Adipose tissue (tissue), 3 donors: Measurements from ENCODE around the gene OR6N1. TPM values are rescaled to one million over a fixed set of nuclear protein-coding genes. Genes with fewer than 3 reads are reported as not detected.

Experiments
- H3K27ac ChIP-seq: one replicate; pipeline ENCODE4 v1.5.1; 2013; ENCODE audit warnings: low read depth, low read length
- WGBS, 3 donors: extraction: QIAGEN DNeasy Blood & Tissue Kit; methylation state at CpG; one replicate each; pipeline ENCODE4 v1.1.7; 2013; 5-methylcytosine and 5-hydroxymethylcytosine counted together
- polyA plus RNA-seq, 3 donors: library from polyadenylated mRNA; stranded (reverse); fragments of 200-250 nt; gene quantifications; one replicate each; pipeline ENCODE4 v1.2.3, GENCODE V29; 2013
- donor health status: healthy with polysubstance abuse.
- donor health status: Bipolar disorder and iron deficiency.
- donor health status: healthy.

OR6N1 gene
- polyA plus RNA-seq, 3 donors: not detected

DNA sequence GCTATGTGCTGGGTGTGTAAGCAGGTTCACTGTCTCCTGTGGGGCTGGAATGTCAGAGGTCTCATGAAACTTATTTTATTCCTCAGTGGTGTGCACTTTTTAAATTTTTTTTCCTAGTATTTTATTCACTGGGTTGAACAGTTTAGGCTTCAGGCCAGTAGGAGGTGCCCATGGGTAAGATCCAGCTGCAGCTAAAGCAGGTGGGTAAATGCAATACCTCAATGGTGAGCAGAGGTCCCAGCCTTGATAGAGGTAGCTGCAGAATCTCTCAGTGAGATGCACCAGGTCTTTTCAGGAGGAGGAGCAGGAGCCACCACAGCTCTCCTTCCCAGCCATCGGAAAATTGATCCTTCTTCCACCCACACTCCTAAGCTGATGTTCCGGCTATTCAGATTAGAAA is 21.6 kb upstream of the OR6N1 start:
- H3K27ac ChIP-seq: no peak overlapping the region
- WGBS, 3 donors: 63 to 88% (median 79%) methylated on average over 2 of the region's 2 CpGs

- no peak within 1 kb of the TSS for H3K27ac ChIP-seq
Observed at GRCh38 chr1:158781104-158781503, 9.1 kb upstream of the OR6N1 start, which contains the start of gene OR6N2. Gene OR6N2, minus strand, starts transcription at chr1:158781204. Its CDS starts 3,569 bp downstream, at chr1:158777635.

DNA sequence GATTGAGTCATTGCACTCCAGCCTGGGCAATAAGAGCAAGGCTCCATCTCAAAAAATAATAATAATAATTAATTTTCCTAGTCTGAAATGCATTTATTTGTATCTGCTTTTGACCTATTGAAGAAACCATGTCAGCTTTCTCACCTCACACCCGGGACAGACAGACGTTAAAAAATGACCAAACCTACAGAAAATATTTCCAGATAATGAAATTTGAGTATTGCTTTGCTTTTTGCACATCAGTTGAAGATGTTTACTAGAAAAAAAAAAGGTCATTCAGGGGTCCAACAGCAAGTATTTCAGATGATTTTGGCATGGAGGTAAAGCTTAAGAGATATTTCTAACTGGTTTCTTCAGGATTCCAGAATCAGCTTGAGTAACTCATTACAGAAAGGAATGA is 17.6 kb downstream of the OR6N1 start, which contains the start of gene OR6K6:
Gene OR6K6, plus strand, starts transcription at position 301 of the 400 bp plus-strand sequence. CDS start 168 bp downstream, outside the sequence.
- 65 to 83% (median 82%) methylated on average over 2 of the region's 2 CpGs for WGBS, 3 donors
- no peak within 1 kb of the TSS for H3K27ac ChIP-seq

DNA sequence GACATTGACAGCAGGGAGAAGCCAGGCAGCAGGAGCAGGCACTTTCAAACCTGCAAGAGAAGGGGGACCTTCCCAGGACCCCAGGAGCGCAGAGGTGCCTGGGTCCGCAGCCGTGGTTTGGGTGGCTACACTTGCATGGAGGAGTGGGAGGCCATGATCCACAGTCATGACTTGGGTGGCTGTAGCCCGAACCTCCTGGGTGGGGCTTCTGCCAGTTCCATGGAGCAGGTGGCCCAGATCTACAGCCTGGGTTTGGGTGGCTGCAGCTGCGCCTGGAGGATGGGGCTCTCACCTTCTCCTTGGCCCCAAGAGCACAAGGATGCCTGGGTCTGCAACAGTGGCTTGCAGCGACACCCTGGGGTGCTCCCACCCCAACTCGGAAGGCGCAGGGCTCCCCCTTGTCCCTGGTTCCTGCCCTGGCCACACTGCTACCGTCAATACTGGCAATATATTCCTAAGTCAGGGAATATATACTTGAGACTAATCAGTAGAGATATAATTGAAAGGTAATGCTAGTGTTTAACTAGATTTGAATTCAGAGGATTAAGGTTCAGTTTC is 19.8 kb downstream of the OR6N1 start:
- H3K27ac ChIP-seq: no peak overlapping the region
- 81 to 95% (median 94%) methylated on average over 9 of the region's 9 CpGs for WGBS, 3 donors

DNA sequence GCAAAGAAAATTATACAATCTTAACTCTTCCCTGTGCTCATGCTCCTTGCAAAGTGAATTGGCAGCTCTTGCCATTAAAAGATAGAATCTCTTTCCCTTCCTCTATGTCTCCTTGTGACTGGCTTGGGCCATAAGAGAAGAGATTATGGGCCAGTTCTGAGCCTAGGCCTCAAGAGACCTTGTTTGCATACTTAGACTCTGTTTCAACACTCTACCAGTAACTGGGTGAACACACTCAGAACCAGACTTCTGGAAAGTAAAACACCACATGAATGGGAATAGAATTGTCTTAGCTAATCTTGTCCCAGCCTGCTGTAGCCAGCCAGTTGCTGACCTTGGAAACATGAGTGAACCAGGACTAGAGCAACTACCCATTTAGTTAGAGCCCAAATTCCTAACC is 36.1 kb downstream of the OR6N1 start:
- H3K27ac ChIP-seq: no peak overlapping the region

DNA sequence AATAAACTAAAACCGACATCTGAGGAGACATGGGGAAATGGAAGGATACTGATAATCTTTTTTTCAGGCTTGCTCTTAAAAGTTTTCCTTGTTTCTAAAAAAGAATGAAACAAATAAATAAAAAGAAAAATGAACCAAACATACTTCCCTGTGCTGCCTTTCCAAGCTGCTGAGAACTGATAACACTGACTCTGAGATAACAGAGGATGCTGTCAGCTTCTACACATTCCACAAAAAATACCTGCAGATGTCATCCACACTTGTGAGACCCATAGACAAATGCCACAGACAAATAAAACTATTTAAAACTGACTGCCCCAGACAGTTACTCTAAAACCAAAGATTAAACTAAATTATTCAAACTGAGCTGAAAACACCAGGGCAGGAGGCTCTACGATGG is 39.5 kb downstream of the OR6N1 start:
- 52 to 73% (median 64%) methylated on average over 2 of the region's 2 CpGs for WGBS, 3 donors
- no peak overlapping the region for H3K27ac ChIP-seq

- no peak overlapping the region for H3K27ac ChIP-seq
- 62 to 87% (median 86%) methylated on average over 4 of the region's 4 CpGs for WGBS, 3 donors
Observed at GRCh38 chr1:158731707-158732106, 40.3 kb downstream of the OR6N1 start.

DNA sequence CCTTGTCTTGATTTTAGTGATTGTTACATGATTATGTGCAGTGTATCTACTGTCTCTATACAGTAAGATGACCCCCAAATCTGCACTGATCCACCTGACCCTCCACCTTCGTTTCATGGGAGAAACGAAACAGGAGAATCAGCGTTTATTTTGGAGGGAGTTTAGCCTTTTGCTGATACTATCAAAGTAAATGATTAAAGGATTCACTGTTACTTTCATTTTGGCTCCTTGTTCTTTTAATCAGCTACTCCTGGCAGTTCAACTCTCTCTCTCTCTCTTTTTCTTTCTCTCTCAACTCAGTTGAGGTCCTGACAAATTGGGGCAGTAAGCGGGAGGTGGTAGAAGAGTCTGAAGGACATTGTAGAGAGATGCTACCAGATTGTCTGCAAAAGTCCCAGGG is 41.5 kb downstream of the OR6N1 start:
- WGBS, 3 donors: 41 to 81% (median 75%) methylated on average over 4 of the region's 4 CpGs
- no peak overlapping the region for H3K27ac ChIP-seq

GRCh38 chr1:158728510-158729225 is 43.3 kb downstream of the OR6N1 start:
- H3K27ac ChIP-seq: no peak overlapping the region
- 61 to 65% (median 64%) methylated on average over 3 of the region's 3 CpGs for WGBS, 3 donors

DNA sequence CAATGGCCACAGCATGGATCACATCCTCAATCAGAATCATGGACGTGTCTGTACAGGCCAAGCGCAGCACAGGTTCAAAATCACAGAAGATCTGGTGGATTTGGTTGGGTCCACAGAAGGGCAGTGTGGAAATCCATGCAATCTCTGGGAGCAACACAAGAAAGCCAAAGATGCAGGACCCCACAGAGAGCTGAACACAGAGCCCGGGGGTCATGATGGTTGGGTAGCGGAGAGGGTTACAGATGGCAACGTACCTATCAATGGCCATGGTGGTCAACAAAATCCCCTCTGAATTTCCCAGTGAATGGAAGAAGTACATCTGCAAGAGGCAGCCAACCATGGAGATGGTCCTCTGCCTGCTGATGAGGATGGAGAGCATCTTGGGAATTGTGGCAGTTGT is 47.6 kb downstream of the OR6N1 start:
- H3K27ac ChIP-seq: no peak overlapping the region
- 77 to 97% (median 93%) methylated on average over 5 of the region's 5 CpGs for WGBS, 3 donors

GRCh38 chr1:158720620-158721019 is 51.4 kb downstream of the OR6N1 start, which contains the start of gene OR6K3:
Gene OR6K3, minus strand, starts transcription at chr1:158720720. Its CDS starts 2,605 bp downstream, at chr1:158718115.
- no peak within 1 kb of the TSS for H3K27ac ChIP-seq
- WGBS, 3 donors: 69 to 75% (median 74%) methylated on average over 2 of the region's 2 CpGs

GRCh38 chr1:158719664-158720063 is 52.3 kb downstream of the OR6N1 start:
- H3K27ac ChIP-seq: no peak overlapping the region
- WGBS, 3 donors: 61 to 70% (median 66%) methylated on average over 3 of the region's 3 CpGs

- H3K27ac ChIP-seq: no peak overlapping the region
- 70 to 83% (median 81%) methylated on average over 6 of the region's 6 CpGs for WGBS, 3 donors
Observed at GRCh38 chr1:158717344-158717743, 54.7 kb downstream of the OR6N1 start.

- no peak overlapping the region for H3K27ac ChIP-seq
- WGBS, 3 donors: 68 to 89% (median 87%) methylated on average over 1 of the region's 1 CpG
Observed at GRCh38 chr1:158716335-158716734, 55.7 kb downstream of the OR6N1 start.

- no peak overlapping the region for H3K27ac ChIP-seq
- 13 to 61% (median 52%) methylated on average over 1 of the region's 1 CpG for WGBS, 3 donors
Observed at GRCh38 chr1:158714754-158715153, 57.2 kb downstream of the OR6N1 start.

Other genes starting within 250 kb of the OR6N1 start
- not detected for gene OR6Y1, start 217.8 kb downstream of the OR6N1 start, polyA plus RNA-seq
- not detected for gene OR6P1, start 201.6 kb downstream of the OR6N1 start, polyA plus RNA-seq
- gene OR10X1, start 192.3 kb downstream of the OR6N1 start, polyA plus RNA-seq: not detected
- gene OR10Z1, start 166.9 kb downstream of the OR6N1 start, polyA plus RNA-seq: not detected
- under 1 TPM in 1 of 3 donors, not detected in 2; 0.18 TPM for gene SPTA1, start 85.5 kb downstream of the OR6N1 start, polyA plus RNA-seq
- not detected for gene OR6K2, start 71.5 kb downstream of the OR6N1 start, polyA plus RNA-seq
- gene OR6K3, start 51.5 kb downstream of the OR6N1 start, polyA plus RNA-seq: not detected
- not detected for gene OR6K6, start 17.5 kb downstream of the OR6N1 start, polyA plus RNA-seq
- not detected for gene OR6N2, start 9.0 kb upstream of the OR6N1 start, polyA plus RNA-seq
- 10 to 100 TPM in 2 of 3 donors, 1 to 10 TPM in 1; 1.1 to 30.1 (median 22.5) TPM for gene MNDA, start 59.2 kb upstream of the OR6N1 start, polyA plus RNA-seq
- under 1 TPM; 0.08 to 0.67 (median 0.40) TPM for gene PYHIN1, start 159.4 kb upstream of the OR6N1 start, polyA plus RNA-seq
- 100 to 1,000 TPM in 2 of 3 donors, 10 to 100 TPM in 1; 12.5 to 159 (median 140) TPM for gene IFI16, start 237.7 kb upstream of the OR6N1 start, polyA plus RNA-seq